SK-N-SH (cell line): ENCODE measurements around the gene ELMO1. TPM values are rescaled to one million over a fixed set of nuclear protein-coding genes. Genes with fewer than 3 reads are reported as not detected.

Source experiments
- CTCF ChIA-PET: fragments of 300-600, 350-600 bp; formaldehyde crosslinking; extraction: SDS; loops from one replicate; lab custom pipeline; 2021; lab: Yijun Ruan, JAX
- POLR2A ChIA-PET: fragments of 350-600 bp; sonication (Branson Sonifier 250); formaldehyde crosslinking; extraction: SDS; loops from one replicate; lab custom pipeline; 2020; ENCODE audit warnings: antibody characterized with exemption, inconsistent platforms; lab: Yijun Ruan, JAX
- DNase-seq: peaks from one replicate; pipeline ENCODE4 v3.0.0; 2012
- H2AFZ ChIP-seq: fragments of 200-600 bp; sonication (generic); 2 replicates; pipeline ENCODE4 v1.8.1; 2016; ENCODE audit warnings: antibody characterized with exemption, mild to moderate bottlenecking, low read depth
- H3F3A ChIP-seq: fragments of 200-600 bp; sonication (generic); replicated peaks from 2 replicates; pipeline ENCODE3; 2016; ENCODE audit warnings: antibody characterized with exemption, mild to moderate bottlenecking; ENCODE audit not compliant: insufficient read depth
- H3K27ac ChIP-seq, 2 experiments: fragments of 200-500 bp in 1 of 2; fragments of 200-600 bp in 1 of 2; sonication (Bioruptor generic) in 1 of 2; sonication (generic), shearing (Covaris generic) in 1 of 2; 2 replicates each; pipeline versions ENCODE4 v1.5.1 to v1.6.1; 2014 to 2016; ENCODE audit warnings: low read depth in 2 of 2, inconsistent platforms in 1 of 2, low read length in 1 of 2, mild to moderate bottlenecking in 1 of 2, mixed read lengths in 1 of 2
- H3K27me3 ChIP-seq: fragments of 200-600 bp; sonication (generic), shearing (Covaris generic); 2 replicates; pipeline ENCODE4 v1.6.1; 2016; ENCODE audit warnings: mixed run types; ENCODE audit not compliant: insufficient read depth
- H3K36me3 ChIP-seq, 2 experiments: fragments of 200-500 bp in 1 of 2; fragments of 200-600 bp in 1 of 2; sonication (Bioruptor generic) in 1 of 2; sonication (generic) in 1 of 2; replicated peaks in 1 of 2; 2 replicates each; pipeline versions ENCODE3 to v1.5.1; 2014 to 2016; ENCODE audit warnings: low read length in 1 of 2, mild to moderate bottlenecking in 1 of 2; ENCODE audit not compliant: insufficient read depth in 2 of 2, control insufficient read depth in 1 of 2
- H3K4me1 ChIP-seq, 2 experiments: fragments of 200-500 bp in 1 of 2; fragments of 200-600 bp in 1 of 2; sonication (Bioruptor generic) in 1 of 2; sonication (generic), shearing (Covaris generic) in 1 of 2; 2 replicates each; pipeline versions ENCODE4 v1.5.1 to v1.6.1; 2014 to 2016; ENCODE audit warnings: low read depth in 1 of 2, low read length in 1 of 2, mixed run types in 1 of 2; ENCODE audit not compliant: insufficient read depth in 2 of 2, control insufficient read depth in 1 of 2
- H3K4me2 ChIP-seq: fragments of 200-600 bp; sonication (generic), shearing (Covaris generic); 2 replicates; pipeline ENCODE4 v1.6.1; 2017; ENCODE audit warnings: mixed run types
- H3K4me3 ChIP-seq, 2 experiments: fragments of 200-500 bp in 1 of 2; fragments of 200-600 bp in 1 of 2; sonication (Bioruptor generic) in 1 of 2; sonication (generic), shearing (Covaris generic) in 1 of 2; 2 replicates each; pipeline versions ENCODE4 v1.5.1 to v1.8.1; 2014 to 2016; ENCODE audit warnings: low read depth in 2 of 2, inconsistent platforms in 1 of 2, low read length in 1 of 2, mild to moderate bottlenecking in 1 of 2, mixed read lengths in 1 of 2, moderate library complexity in 1 of 2
- H3K79me2 ChIP-seq: fragments of 200-600 bp; sonication (generic); 2 replicates; pipeline ENCODE4 v1.8.1; 2017; ENCODE audit warnings: mild to moderate bottlenecking; ENCODE audit not compliant: insufficient read depth
- H3K9ac ChIP-seq: fragments of 200-600 bp; sonication (generic); 2 replicates; pipeline ENCODE4 v1.6.1; 2017; ENCODE audit warnings: mixed run types
- H3K9me2 ChIP-seq: fragments of 200-600 bp; sonication (generic); 2 replicates; pipeline ENCODE4 v1.6.1; 2017; ENCODE audit warnings: mixed run types
- H3K9me3 ChIP-seq: fragments of 200-600 bp; sonication (generic); 2 replicates; pipeline ENCODE4 v1.6.1; 2017; ENCODE audit warnings: mixed run types, mild to moderate bottlenecking, moderate library complexity
- H4K20me1 ChIP-seq: fragments of 200-600 bp; sonication (generic); 2 replicates; pipeline ENCODE4 v1.6.1; 2017; ENCODE audit warnings: mild to moderate bottlenecking, mixed run types; ENCODE audit not compliant: insufficient read depth
- ELF1 ChIP-seq: IDR thresholded peaks from 2 replicates; pipeline ENCODE4 v1.4.0; 2012
- EP300 ChIP-seq, 2 experiments: IDR thresholded peaks; 2 replicates each; pipeline versions ENCODE4 v1.4.0 to v1.6.1; 2012; ENCODE audit warnings: borderline replicate concordance in 1 of 2, low read depth in 1 of 2, low read length in 1 of 2
- EZH2phosphoT487 ChIP-seq: fragments of 200-600 bp; sonication (generic); IDR thresholded peaks from 2 replicates; pipeline ENCODE4 v1.6.1; 2017; ENCODE audit warnings: low read depth, mixed run types, mild to moderate bottlenecking, antibody characterized with exemption, moderate library complexity, borderline replicate concordance
- FOXM1 ChIP-seq: IDR thresholded peaks from 2 replicates; pipeline ENCODE4 v1.4.0; 2012; ENCODE audit warnings: low read depth, mild to moderate bottlenecking
- GABPA ChIP-seq: IDR thresholded peaks from 2 replicates; pipeline ENCODE4 v1.4.0; 2012; ENCODE audit warnings: low read depth, mild to moderate bottlenecking
- GATA2 ChIP-seq: sonication (generic); formaldehyde crosslinking; IDR thresholded peaks from 2 replicates; pipeline ENCODE4 v1.5.0; 2020; ENCODE audit warnings: mild to moderate bottlenecking, missing genetic modification reagents
- JUND ChIP-seq: IDR thresholded peaks from 2 replicates; pipeline ENCODE4 v1.4.0; 2012
- MAX ChIP-seq: IDR thresholded peaks from 2 replicates; pipeline ENCODE4 v1.4.0; 2012; ENCODE audit warnings: low read depth
- NFIC ChIP-seq: IDR thresholded peaks from 2 replicates; pipeline ENCODE4 v1.4.0; 2012; ENCODE audit warnings: borderline replicate concordance
- NRF1 ChIP-seq: IDR thresholded peaks from 2 replicates; pipeline ENCODE4 v1.6.1; 2012; ENCODE audit warnings: low read depth, mild to moderate bottlenecking, low read length
- RAD21 ChIP-seq: IDR thresholded peaks from 2 replicates; pipeline ENCODE4 v1.6.1; 2012; ENCODE audit warnings: mild to moderate bottlenecking, low read length
- RXRA ChIP-seq: IDR thresholded peaks from 2 replicates; pipeline ENCODE4 v1.4.0; 2012; ENCODE audit warnings: low read depth, mild to moderate bottlenecking, borderline replicate concordance
- SIN3A ChIP-seq: IDR thresholded peaks from 2 replicates; pipeline ENCODE4 v1.6.1; 2012; ENCODE audit warnings: low read depth, mild to moderate bottlenecking, low read length, moderate library complexity, borderline replicate concordance
- TAF1 ChIP-seq: IDR thresholded peaks from 2 replicates; pipeline ENCODE4 v1.6.1; 2012; ENCODE audit warnings: low read depth, mild to moderate bottlenecking, low read length, moderate library complexity, borderline replicate concordance
- TCF12 ChIP-seq: IDR thresholded peaks from 2 replicates; pipeline ENCODE4 v1.4.0; 2012
- TEAD4 ChIP-seq: IDR thresholded peaks from 2 replicates; pipeline ENCODE4 v1.4.0; 2012; ENCODE audit warnings: mild to moderate bottlenecking, borderline replicate concordance; ENCODE audit not compliant: insufficient read depth
- USF1 ChIP-seq: IDR thresholded peaks from 2 replicates; pipeline ENCODE4 v1.4.0; 2012; ENCODE audit warnings: low read depth, borderline replicate concordance
- YY1 ChIP-seq: IDR thresholded peaks from 2 replicates; pipeline ENCODE4 v1.4.0; 2012; ENCODE audit warnings: low read depth, mild to moderate bottlenecking
- WGBS: methylation state at CpG from one replicate; pipeline ENCODE4 v1.1.6; 2017; ENCODE audit warnings: low lambda C conversion rate; 5-methylcytosine and 5-hydroxymethylcytosine counted together
- polyA plus RNA-seq, 3 experiments: library from polyadenylated mRNA; depleted of rRNA; stranded (reverse); fragments of >200 nt; gene quantifications; 2 replicates each; pipeline ENCODE4 v1.2.3, GENCODE V29; 2012

Gene ELMO1
- polyA plus RNA-seq, 1 of the 3 experiments (the other 2 are of a cell fraction) = 0.64 TPM

GRCh38 chr7:37035631-37036030 lies 413.0 kb downstream of the ELMO1 start:
- peaks cover 12 to 19% of the 10 kb centered on the region in 2 experiments for H3K4me1 ChIP-seq
- no peaks in the 10 kb centered on the region for H3K9me2 ChIP-seq
- H3K27ac ChIP-seq = no peak overlapping the region
- H4K20me1 ChIP-seq = no peaks in the 10 kb centered on the region
- POLR2A ChIA-PET = no interaction called here
- H3K27me3 ChIP-seq = no peaks in the 10 kb centered on the region
- H3K79me2 ChIP-seq = no peaks in the 10 kb centered on the region
- no peaks in the 10 kb centered on the region for H3K9me3 ChIP-seq
- CTCF ChIA-PET = no interaction called here
- DNase-seq = no peak
- no peak for TF ChIP-seq RXRA
- no peak for TF ChIP-seq TAF1
- TF ChIP-seq TEAD4 = no peak
- TF ChIP-seq FOXM1 = no peak
- no peak for TF ChIP-seq EP300 (IDR thresholded peaks at IDR 0.05; ENCODE audit: borderline replicate concordance in 1 of 2, low read depth in 1 of 2, low read length in 1 of 2)
- no peak for TF ChIP-seq GATA2 (CRISPR knock-in tag)
- H3K9ac ChIP-seq = no peak overlapping the region
- H3F3A ChIP-seq = peaks cover 14% of the 10 kb centered on the region
- H3K4me3 ChIP-seq = no peak overlapping the region
- no peak overlapping the region for H2AFZ ChIP-seq
- no peaks in the 10 kb centered on the region for H3K36me3 ChIP-seq
- H3K4me2 ChIP-seq = no peak overlapping the region

GRCh38 chr7:37033141-37033540 lies 415.5 kb downstream of the ELMO1 start:
- H2AFZ ChIP-seq = 0 out of 2 replicates have a peak overlapping the region, but pooled peaks have one; percentile 47
- ChIA-PET POLR2A (no interaction called here), CTCF (interaction anchor here (0.7 kb wide), 1 partner anchor 46 kb away, joined by 3 read pairs; no protein-coding TSS in a partner anchor)
- H3K79me2 ChIP-seq = no peaks in the 10 kb centered on the region
- no peak overlapping the region for H3K4me3 ChIP-seq
- H3K4me2 ChIP-seq = no peak overlapping the region
- H4K20me1 ChIP-seq = no peaks in the 10 kb centered on the region
- H3K4me1 ChIP-seq = peaks cover 14 to 19% of the 10 kb centered on the region in 2 experiments
- no peak for TF ChIP-seq RXRA
- TF ChIP-seq JUND = no peak
- TF ChIP-seq TCF12 = 0 out of 2 replicates have a peak, but pooled peaks have one; percentile 22
- no peak for TF ChIP-seq SIN3A
- no peak for TF ChIP-seq ELF1
- WGBS = 81% methylated on average over 8 of the region's 8 CpGs
- H3K27me3 ChIP-seq = no peaks in the 10 kb centered on the region
- no peak overlapping the region for H3K9ac ChIP-seq
- no peaks in the 10 kb centered on the region for H3K9me2 ChIP-seq
- H3K9me3 ChIP-seq = no peaks in the 10 kb centered on the region
- H3K36me3 ChIP-seq = no peaks in the 10 kb centered on the region
- peak overlapping the region in 1 of 2 experiments; percentile 30; a peak in 1 of 4 replicates for H3K27ac ChIP-seq
- H3F3A ChIP-seq = peaks cover 14% of the 10 kb centered on the region
- no peak for DNase-seq

- TF ChIP-seq MAX = peak; percentile 4; the same call in 1 of the 2 replicates
- TF ChIP-seq GABPA = no peak
- TF ChIP-seq RAD21 = no peak
- TF ChIP-seq EZH2phosphoT487 = no peak
- TF ChIP-seq YY1 = 0 out of 2 replicates have a peak, but pooled peaks have one; percentile 3
- no peak for TF ChIP-seq USF1
- no peak for TF ChIP-seq NRF1
- TF ChIP-seq TAF1 = no peak
- no peak for TF ChIP-seq NFIC
- H3K9me2 ChIP-seq = no peaks in the 10 kb centered on the region
- no peaks in the 10 kb centered on the region for H3K9me3 ChIP-seq
- no peak for DNase-seq
- peaks cover 14% of the 10 kb centered on the region for H3F3A ChIP-seq
- H3K4me1 ChIP-seq = peaks cover 14 to 19% of the 10 kb centered on the region in 2 experiments
- no peaks in the 10 kb centered on the region for H3K79me2 ChIP-seq
- H2AFZ ChIP-seq = peak overlapping the region; percentile 47; the same call in 1 of the 2 replicates
- no peak overlapping the region for H3K4me3 ChIP-seq
- no peaks in the 10 kb centered on the region for H4K20me1 ChIP-seq
- peak overlapping the region; percentile 36 to 64; a peak in 3 of 4 replicates for H3K27ac ChIP-seq
- no peaks in the 10 kb centered on the region for H3K27me3 ChIP-seq
- ChIA-PET POLR2A (no interaction called here), CTCF (no interaction called here)
- peak overlapping the region; percentile 57; the same call in 1 of the 2 replicates for H3K4me2 ChIP-seq
- H3K9ac ChIP-seq = no peak overlapping the region
- 73% methylated on average over 4 of the region's 4 CpGs for WGBS
- no peaks in the 10 kb centered on the region for H3K36me3 ChIP-seq
Measured at GRCh38 chr7:37032258-37032601, 416.4 kb downstream of the ELMO1 start.
